HEK293 (cell line): ENCODE data around the gene CDYL.

Experiments
- BCL11A ChIP-seq: fragments of 450-650 bp; formaldehyde crosslinking; IDR thresholded peaks from 2 replicates; pipeline ENCODE4 v1.5.1; 2016; ENCODE audit warnings: low read depth, missing biosample characterization, missing genetic modification characterization
- FEZF1 ChIP-seq: fragments of 450-650 bp; formaldehyde crosslinking; IDR thresholded peaks from 2 replicates; pipeline ENCODE4 v1.5.1; 2016; ENCODE audit warnings: missing biosample characterization, missing genetic modification characterization
- ZBTB7A ChIP-seq: fragments of 450-650 bp; formaldehyde crosslinking; IDR thresholded peaks from 2 replicates; pipeline ENCODE4 v1.5.1; 2016; ENCODE audit warnings: low read depth, missing biosample characterization, missing genetic modification characterization
- ZNF223 ChIP-seq: fragments of 450-650 bp; formaldehyde crosslinking; IDR thresholded peaks from 2 replicates; pipeline ENCODE4 v1.5.1; 2016; ENCODE audit warnings: missing biosample characterization, missing genetic modification characterization
- ZNF560 ChIP-seq: fragments of 450-650 bp; formaldehyde crosslinking; IDR thresholded peaks from 2 replicates; pipeline ENCODE4 v1.5.1; 2017; ENCODE audit warnings: missing biosample characterization, missing genetic modification characterization, borderline replicate concordance
- ZNF830 ChIP-seq: fragments of 450-650 bp; IDR thresholded peaks from 2 replicates; pipeline ENCODE4 v1.5.0; 2018; ENCODE audit warnings: missing biosample characterization, missing genetic modification characterization, low read depth, mild to moderate bottlenecking, moderate library complexity
- ZSCAN30 ChIP-seq: fragments of 450-650 bp; IDR thresholded peaks from 2 replicates; pipeline ENCODE4 v1.5.1; 2018; ENCODE audit warnings: missing biosample characterization, mild to moderate bottlenecking, missing genetic modification characterization, moderate library complexity
- TF ChIP-seq, protein P1 (sequence below): fragments of 450-650 bp; formaldehyde crosslinking; IDR thresholded peaks from 2 replicates; pipeline ENCODE4 v1.5.1; 2016; ENCODE audit warnings: missing biosample characterization, missing genetic modification characterization
- TF ChIP-seq, protein P2 (sequence below): fragments of 450-650 bp; formaldehyde crosslinking; IDR thresholded peaks from 2 replicates; pipeline ENCODE4 v1.5.1; 2016; ENCODE audit warnings: missing biosample characterization, missing genetic modification characterization
- TF ChIP-seq, protein P3 (sequence below): fragments of 450-650 bp; formaldehyde crosslinking; IDR thresholded peaks from 2 replicates; pipeline ENCODE4 v1.5.1; 2016; ENCODE audit warnings: missing biosample characterization, missing genetic modification characterization

DNA sequence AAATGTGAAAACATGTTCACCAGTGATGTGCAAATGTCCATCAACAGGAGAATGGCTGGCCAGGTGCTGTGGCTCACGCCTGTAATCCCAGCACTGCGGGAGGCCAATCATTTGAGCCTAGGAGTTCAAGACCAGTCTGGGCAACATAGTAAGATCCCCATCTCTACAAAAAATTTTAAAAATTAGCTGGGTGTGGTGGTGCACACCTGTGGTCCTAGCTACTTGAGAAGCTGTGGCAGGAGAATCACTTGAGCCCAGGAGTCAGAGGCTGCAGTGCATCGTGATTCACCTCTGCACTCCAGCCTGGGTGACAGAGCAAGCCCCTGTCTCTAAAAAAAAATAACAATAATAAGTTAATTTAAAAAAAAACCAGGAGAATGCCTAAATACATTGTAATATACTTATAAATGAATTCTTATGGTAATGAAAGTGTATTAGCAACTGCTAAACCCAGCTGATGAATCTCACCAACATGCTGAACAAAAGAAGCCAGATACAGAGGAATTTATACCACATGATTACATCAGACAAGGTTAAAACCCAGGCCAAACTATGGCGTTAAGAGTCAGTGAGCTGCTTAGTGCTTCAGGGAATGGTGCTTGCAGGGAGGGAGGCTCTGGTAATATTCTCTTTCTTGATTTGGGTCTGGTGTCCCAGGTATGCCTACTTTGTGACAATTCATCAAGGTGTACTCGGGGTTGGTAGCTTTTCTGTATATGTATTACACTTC is 191.3 kb downstream of the CDYL start:
- TF ChIP-seq ZSCAN30 (tag by site-specific recombination): no peak
- TF ChIP-seq ZNF830 (tag by site-specific recombination): no peak
- TF ChIP-seq, protein P1, sequence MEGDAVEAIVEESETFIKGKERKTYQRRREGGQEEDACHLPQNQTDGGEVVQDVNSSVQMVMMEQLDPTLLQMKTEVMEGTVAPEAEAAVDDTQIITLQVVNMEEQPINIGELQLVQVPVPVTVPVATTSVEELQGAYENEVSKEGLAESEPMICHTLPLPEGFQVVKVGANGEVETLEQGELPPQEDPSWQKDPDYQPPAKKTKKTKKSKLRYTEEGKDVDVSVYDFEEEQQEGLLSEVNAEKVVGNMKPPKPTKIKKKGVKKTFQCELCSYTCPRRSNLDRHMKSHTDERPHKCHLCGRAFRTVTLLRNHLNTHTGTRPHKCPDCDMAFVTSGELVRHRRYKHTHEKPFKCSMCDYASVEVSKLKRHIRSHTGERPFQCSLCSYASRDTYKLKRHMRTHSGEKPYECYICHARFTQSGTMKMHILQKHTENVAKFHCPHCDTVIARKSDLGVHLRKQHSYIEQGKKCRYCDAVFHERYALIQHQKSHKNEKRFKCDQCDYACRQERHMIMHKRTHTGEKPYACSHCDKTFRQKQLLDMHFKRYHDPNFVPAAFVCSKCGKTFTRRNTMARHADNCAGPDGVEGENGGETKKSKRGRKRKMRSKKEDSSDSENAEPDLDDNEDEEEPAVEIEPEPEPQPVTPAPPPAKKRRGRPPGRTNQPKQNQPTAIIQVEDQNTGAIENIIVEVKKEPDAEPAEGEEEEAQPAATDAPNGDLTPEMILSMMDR: no peak
- TF ChIP-seq, protein P2, sequence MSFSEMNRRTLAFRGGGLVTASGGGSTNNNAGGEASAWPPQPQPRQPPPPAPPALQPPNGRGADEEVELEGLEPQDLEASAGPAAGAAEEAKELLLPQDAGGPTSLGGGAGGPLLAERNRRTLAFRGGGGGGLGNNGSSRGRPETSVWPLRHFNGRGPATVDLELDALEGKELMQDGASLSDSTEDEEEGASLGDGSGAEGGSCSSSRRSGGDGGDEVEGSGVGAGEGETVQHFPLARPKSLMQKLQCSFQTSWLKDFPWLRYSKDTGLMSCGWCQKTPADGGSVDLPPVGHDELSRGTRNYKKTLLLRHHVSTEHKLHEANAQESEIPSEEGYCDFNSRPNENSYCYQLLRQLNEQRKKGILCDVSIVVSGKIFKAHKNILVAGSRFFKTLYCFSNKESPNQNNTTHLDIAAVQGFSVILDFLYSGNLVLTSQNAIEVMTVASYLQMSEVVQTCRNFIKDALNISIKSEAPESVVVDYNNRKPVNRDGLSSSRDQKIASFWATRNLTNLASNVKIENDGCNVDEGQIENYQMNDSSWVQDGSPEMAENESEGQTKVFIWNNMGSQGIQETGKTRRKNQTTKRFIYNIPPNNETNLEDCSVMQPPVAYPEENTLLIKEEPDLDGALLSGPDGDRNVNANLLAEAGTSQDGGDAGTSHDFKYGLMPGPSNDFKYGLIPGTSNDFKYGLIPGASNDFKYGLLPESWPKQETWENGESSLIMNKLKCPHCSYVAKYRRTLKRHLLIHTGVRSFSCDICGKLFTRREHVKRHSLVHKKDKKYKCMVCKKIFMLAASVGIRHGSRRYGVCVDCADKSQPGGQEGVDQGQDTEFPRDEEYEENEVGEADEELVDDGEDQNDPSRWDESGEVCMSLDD (tag by site-specific recombination): no peak
- TF ChIP-seq, protein P3, sequence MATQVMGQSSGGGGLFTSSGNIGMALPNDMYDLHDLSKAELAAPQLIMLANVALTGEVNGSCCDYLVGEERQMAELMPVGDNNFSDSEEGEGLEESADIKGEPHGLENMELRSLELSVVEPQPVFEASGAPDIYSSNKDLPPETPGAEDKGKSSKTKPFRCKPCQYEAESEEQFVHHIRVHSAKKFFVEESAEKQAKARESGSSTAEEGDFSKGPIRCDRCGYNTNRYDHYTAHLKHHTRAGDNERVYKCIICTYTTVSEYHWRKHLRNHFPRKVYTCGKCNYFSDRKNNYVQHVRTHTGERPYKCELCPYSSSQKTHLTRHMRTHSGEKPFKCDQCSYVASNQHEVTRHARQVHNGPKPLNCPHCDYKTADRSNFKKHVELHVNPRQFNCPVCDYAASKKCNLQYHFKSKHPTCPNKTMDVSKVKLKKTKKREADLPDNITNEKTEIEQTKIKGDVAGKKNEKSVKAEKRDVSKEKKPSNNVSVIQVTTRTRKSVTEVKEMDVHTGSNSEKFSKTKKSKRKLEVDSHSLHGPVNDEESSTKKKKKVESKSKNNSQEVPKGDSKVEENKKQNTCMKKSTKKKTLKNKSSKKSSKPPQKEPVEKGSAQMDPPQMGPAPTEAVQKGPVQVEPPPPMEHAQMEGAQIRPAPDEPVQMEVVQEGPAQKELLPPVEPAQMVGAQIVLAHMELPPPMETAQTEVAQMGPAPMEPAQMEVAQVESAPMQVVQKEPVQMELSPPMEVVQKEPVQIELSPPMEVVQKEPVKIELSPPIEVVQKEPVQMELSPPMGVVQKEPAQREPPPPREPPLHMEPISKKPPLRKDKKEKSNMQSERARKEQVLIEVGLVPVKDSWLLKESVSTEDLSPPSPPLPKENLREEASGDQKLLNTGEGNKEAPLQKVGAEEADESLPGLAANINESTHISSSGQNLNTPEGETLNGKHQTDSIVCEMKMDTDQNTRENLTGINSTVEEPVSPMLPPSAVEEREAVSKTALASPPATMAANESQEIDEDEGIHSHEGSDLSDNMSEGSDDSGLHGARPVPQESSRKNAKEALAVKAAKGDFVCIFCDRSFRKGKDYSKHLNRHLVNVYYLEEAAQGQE (tag by site-specific recombination): no peak
- TF ChIP-seq ZNF560 (tag by site-specific recombination): no peak
- TF ChIP-seq FEZF1 (tag by site-specific recombination): no peak
- no peak for TF ChIP-seq ZBTB7A (tag by site-specific recombination)
- no peak for TF ChIP-seq ZNF223
- TF ChIP-seq BCL11A: no peak
